ENCODE data around the gene CKAP4. TPM values are rescaled to one million over a fixed set of nuclear protein-coding genes. Genes with fewer than 3 reads are reported as not detected.

The CKAP4 gene
- total and polyA plus RNA-seq, 10 of the 15 experiments (the other 5 are each of a cell fraction or from before 2014, with no cell fraction given), result 0.39 to 23.6 (median 11.1) TPM

- POLR2A ChIA-PET, result no interaction called here
- no TSS peak for BruUV-seq (replicated peaks)
- TF ChIP-seq, protein P1, sequence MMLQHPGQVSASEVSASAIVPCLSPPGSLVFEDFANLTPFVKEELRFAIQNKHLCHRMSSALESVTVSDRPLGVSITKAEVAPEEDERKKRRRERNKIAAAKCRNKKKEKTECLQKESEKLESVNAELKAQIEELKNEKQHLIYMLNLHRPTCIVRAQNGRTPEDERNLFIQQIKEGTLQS (IDR thresholded peaks at IDR 0.05; ENCODE audit: borderline replicate concordance, extremely low read depth, low read depth, low read length), result no peak
- no peak for TF ChIP-seq RELB (IDR thresholded peaks at IDR 0.05; ENCODE audit: low read depth)
- TF ChIP-seq NR2C1 (IDR thresholded peaks at IDR 0.05), result no peak
- no peak for TF ChIP-seq WRNIP1 (IDR thresholded peaks at IDR 0.05; ENCODE audit: borderline replicate concordance, low read depth, low read length)
- no peak for TF ChIP-seq HSF1 (IDR thresholded peaks at IDR 0.05; ENCODE audit: low read depth, low read length)
- TF ChIP-seq ZNF217 (IDR thresholded peaks at IDR 0.05), result no peak
- no peak for TF ChIP-seq JUND (IDR thresholded peaks at IDR 0.05; ENCODE audit: low read depth, low read length)
- no peak for TF ChIP-seq ASH2L (IDR thresholded peaks at IDR 0.05; ENCODE audit: borderline replicate concordance, low read depth)
- no peak for TF ChIP-seq NKRF (conservative IDR thresholded peaks at IDR 0.05)
- no peak for TF ChIP-seq EGR1 (IDR thresholded peaks at IDR 0.05; ENCODE audit: borderline replicate concordance in 1 of 2, low read depth in 2 of 2, low read length in 2 of 2)
- no peak for TF ChIP-seq E2F4 (IDR thresholded peaks at IDR 0.05; ENCODE audit: low read depth, low read length)
- no peak for TF ChIP-seq EZH2 (IDR thresholded peaks at IDR 0.05; ENCODE audit: borderline replicate concordance, control insufficient read depth, low read depth, low read length)
- TF ChIP-seq FOXK2 (IDR thresholded peaks at IDR 0.05), result no peak
- no peak for TF ChIP-seq BCL3 (IDR thresholded peaks at IDR 0.05; ENCODE audit: borderline replicate concordance, insufficient read depth, low read depth, low read length, poor library complexity, severe bottlenecking)
- TF ChIP-seq SREBF2 (IDR thresholded peaks at IDR 0.05; ENCODE audit: low read length), result no peak
- no peak for TF ChIP-seq YBX1 (IDR thresholded peaks at IDR 0.05)
- H2AFZ ChIP-seq (ENCODE audit: control insufficient read depth, low read depth, low read length), result no peak overlapping the region
- no peak overlapping the region for H3K27ac ChIP-seq (ENCODE audit: control insufficient read depth, insufficient read depth)
- SMC1A ChIA-PET (ENCODE audit: uncharacterized antibody, unreplicated experiment), result interaction anchor here (1.3 kb wide), 1 partner anchor 11 kb away, joined by 3 read pairs; no protein-coding TSS in a partner anchor
- intact Hi-C loops (cut with micrococcal nuclease; ENCODE audit: unreplicated experiment) (no loop called here), in situ Hi-C loops (cut with MboI) (no loop called here)
- 38% methylated on average over 4 of the region's 4 CpGs for WGBS (ENCODE audit: insufficient coverage, insufficient replicate concordance, low lambda C conversion rate, missing lambda C conversion rate)
- no peaks in the 10 kb centered on the region for H3K4me1 ChIP-seq (ENCODE audit: control insufficient read depth, insufficient read depth, low read length)
- H3K9me3 ChIP-seq (replicated peaks; ENCODE audit: control insufficient read depth, insufficient read depth, low read length), result no peaks in the 10 kb centered on the region
- DNase-seq (ENCODE audit: low read depth, low spot score) (no peak), FAIRE-seq (no peak), ATAC-seq (no peak)
- H3K4me3 ChIP-seq, result no peak overlapping the region
- H4K20me1 ChIP-seq (ENCODE audit: control insufficient read depth, insufficient read depth), result no peaks in the 10 kb centered on the region
- no peaks in the 10 kb centered on the region for H3K36me3 ChIP-seq (ENCODE audit: control insufficient read depth in 2 of 2, insufficient read depth in 2 of 2, low read length in 1 of 2)
- no peak overlapping the region for H3K9ac ChIP-seq (ENCODE audit: control insufficient read depth, insufficient read depth, low read length)
- H3K79me2 ChIP-seq (ENCODE audit: control insufficient read depth, insufficient read depth, low read length), result no peaks in the 10 kb centered on the region
- CTCF ChIA-PET, result interaction anchor here (0.6 kb wide), 1 partner anchor 127 kb away, joined by 4 read pairs; no protein-coding TSS in a partner anchor
- RAD21 ChIA-PET (ENCODE audit: unreplicated experiment), result no interaction called here
- H3K4me2 ChIP-seq (ENCODE audit: control insufficient read depth, insufficient read depth), result no peak overlapping the region
- no peaks in the 10 kb centered on the region for H3K27me3 ChIP-seq (replicated peaks in 1 of 2; ENCODE audit: control insufficient read depth in 2 of 2, insufficient read depth in 2 of 2, low read length in 1 of 2)
Measured at GRCh38 chr12:106258226-106258625, 10.4 kb upstream of the CKAP4 start.
